Transverse colon (tissue), 4 donors: ENCODE results near the gene CCDC136. TPM values are rescaled to one million over a fixed set of nuclear protein-coding genes. Genes with fewer than 3 reads are reported as not detected.

Source experiments
- DNase-seq: peaks from one replicate; pipeline ENCODE4 v3.0.0-alpha.2; 2019
- H3K27ac ChIP-seq, 4 donors: fragments of 200-600 bp; sonication (generic); 2 replicates each; pipeline ENCODE4 v1.5.1; 2016 to 2018; ENCODE audit warnings: inconsistent platforms in 4 of 4
- H3K27me3 ChIP-seq: fragments of 200-600 bp; sonication (generic); 2 replicates; pipeline ENCODE4 v1.5.1; 2017; ENCODE audit warnings: inconsistent platforms
- H3K36me3 ChIP-seq, 4 donors: fragments of 200-600 bp; sonication (generic); 2 replicates each; pipeline ENCODE4 v1.5.1; 2017 to 2019; ENCODE audit warnings: inconsistent platforms in 4 of 4
- H3K4me1 ChIP-seq, 4 donors: fragments of 200-600 bp; sonication (generic); 2 replicates each; pipeline ENCODE4 v1.5.1; 2017 to 2020; ENCODE audit warnings: inconsistent platforms in 4 of 4
- H3K4me3 ChIP-seq, 4 donors: fragments of 200-600 bp; sonication (generic); 1 replicate in 1 of 4; 2 replicates in 3 of 4; pipeline versions ENCODE4 v1.5.1 to v1.6.1; 2017 to 2019; ENCODE audit warnings: inconsistent platforms in 4 of 4
- H3K9me3 ChIP-seq, 2 donors: fragments of 200-600 bp; sonication (generic); 2 replicates each; pipeline ENCODE4 v1.5.1; 2017 to 2019; ENCODE audit warnings: inconsistent platforms in 2 of 2
- EP300 ChIP-seq: sonication (generic); formaldehyde crosslinking; IDR thresholded peaks from one replicate; pipeline ENCODE4 v1.6.1; 2017; ENCODE audit warnings: antibody characterized with exemption, low read depth
- POLR2A ChIP-seq: fragments of 450-650 bp; IDR thresholded peaks from one replicate; pipeline ENCODE4 v1.6.1; 2016; ENCODE audit warnings: antibody characterized with exemption, mild to moderate bottlenecking, moderate library complexity
- POLR2AphosphoS5 ChIP-seq, 3 donors: sonication (generic); formaldehyde crosslinking; IDR thresholded peaks; one replicate each; pipeline ENCODE4 v1.6.1; 2016; ENCODE audit warnings: antibody characterized with exemption in 3 of 3
- WGBS, 2 donors: methylation state at CpG; one replicate each; pipeline ENCODE4 v1.1.5; 2018; ENCODE audit warnings: low coverage in 1 of 2; 5-methylcytosine and 5-hydroxymethylcytosine counted together
- in situ Hi-C, 4 donors: fragments of 200-750 bp; cut with MboI; loops; one replicate each; pipeline versions ENCODE4 v1.15.0 to v1.15.1; 2017; ENCODE audit warnings: low sequenced_read_pairs in 3 of 4, low pct_ligation_motif_present in 1 of 4, low pct_unique_long_range_greater_than_20kb in 1 of 4
- intact Hi-C: fragments of 100-400 bp; cut with DNase I; formaldehyde crosslinking; loops from one replicate; pipeline ENCODE4 v1.15.1; 2023; ENCODE audit warnings: low total_unique reads
- total RNA-seq, 4 donors: library from RNA; depleted of rRNA; stranded (reverse); fragments of >200 nt; gene quantifications; one replicate each; pipeline ENCODE4 v1.1.0, GENCODE V29; 2016
- TF ChIP-seq, protein P1 (sequence below), 5 experiments: fragments of 200-600 bp in 3 of 5; fragments of 450-650 bp in 2 of 5; sonication (generic) in 3 of 5; IDR thresholded peaks; 1 replicate in 2 of 5; 2 replicates in 3 of 5; pipeline ENCODE4 v1.5.1; 2016 to 2017; ENCODE audit warnings: antibody characterized with exemption in 5 of 5, inconsistent platforms in 3 of 5, mild to moderate bottlenecking in 2 of 5, moderate library complexity in 1 of 5

CCDC136 gene
- total RNA-seq, 4 donors from 2014 or later: 1.9 to 16.5 (median 8.3) TPM

- H3K9me3 ChIP-seq: no peaks in the 10 kb centered on the region
- TF ChIP-seq, protein P1, sequence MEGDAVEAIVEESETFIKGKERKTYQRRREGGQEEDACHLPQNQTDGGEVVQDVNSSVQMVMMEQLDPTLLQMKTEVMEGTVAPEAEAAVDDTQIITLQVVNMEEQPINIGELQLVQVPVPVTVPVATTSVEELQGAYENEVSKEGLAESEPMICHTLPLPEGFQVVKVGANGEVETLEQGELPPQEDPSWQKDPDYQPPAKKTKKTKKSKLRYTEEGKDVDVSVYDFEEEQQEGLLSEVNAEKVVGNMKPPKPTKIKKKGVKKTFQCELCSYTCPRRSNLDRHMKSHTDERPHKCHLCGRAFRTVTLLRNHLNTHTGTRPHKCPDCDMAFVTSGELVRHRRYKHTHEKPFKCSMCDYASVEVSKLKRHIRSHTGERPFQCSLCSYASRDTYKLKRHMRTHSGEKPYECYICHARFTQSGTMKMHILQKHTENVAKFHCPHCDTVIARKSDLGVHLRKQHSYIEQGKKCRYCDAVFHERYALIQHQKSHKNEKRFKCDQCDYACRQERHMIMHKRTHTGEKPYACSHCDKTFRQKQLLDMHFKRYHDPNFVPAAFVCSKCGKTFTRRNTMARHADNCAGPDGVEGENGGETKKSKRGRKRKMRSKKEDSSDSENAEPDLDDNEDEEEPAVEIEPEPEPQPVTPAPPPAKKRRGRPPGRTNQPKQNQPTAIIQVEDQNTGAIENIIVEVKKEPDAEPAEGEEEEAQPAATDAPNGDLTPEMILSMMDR (IDR thresholded peaks at IDR 0.05): no peak
- TF ChIP-seq POLR2A: no peak
- in situ Hi-C loops: no loop called here
- peak overlapping the region in 2 of 4 donors; percentile 30 to 42 for H3K27ac ChIP-seq
- peaks cover 0 to 53% (median 7%) of the 10 kb centered on the region in 4 donors for H3K36me3 ChIP-seq
- DNase-seq: no peak
- H3K4me3 ChIP-seq: no peak overlapping the region
- WGBS, 2 donors: 89 to 97% methylated on average over 3 of the region's 3 CpGs
- no peaks in the 10 kb centered on the region for H3K27me3 ChIP-seq
- no peaks in the 10 kb centered on the region for H3K4me1 ChIP-seq
- intact Hi-C loops: no loop called here
These were observed 28.2 kb upstream of the CCDC136 start for GRCh38 chr7:128763541-128763940.

GRCh38 chr7:128767475-128768110 is 24.2 kb upstream of the CCDC136 start:
- H3K27me3 ChIP-seq: no peaks in the 10 kb centered on the region
- intact Hi-C loops: no loop called here
- TF ChIP-seq EP300 (no peak), POLR2A (no peak), POLR2AphosphoS5 (IDR thresholded peaks at IDR 0.05) (no peak)
- TF ChIP-seq, protein P1 (IDR thresholded peaks at IDR 0.05): no peak
- in situ Hi-C loops: no loop called here
- peaks cover 0 to 57% (median 10%) of the 10 kb centered on the region in 4 donors for H3K36me3 ChIP-seq
- no peak overlapping the region for H3K4me3 ChIP-seq
- no peak for DNase-seq
- no peak overlapping the region for H3K27ac ChIP-seq
- H3K4me1 ChIP-seq: no peaks in the 10 kb centered on the region
- H3K9me3 ChIP-seq: no peaks in the 10 kb centered on the region
- 91 to 92% methylated on average over 2 to 6 of the region's 6 CpGs for WGBS, 2 donors

- DNase-seq: no peak
- Histone ChIP-seq H3K9me3 (no peaks in the 10 kb centered on the region), H3K4me3 (no peak overlapping the region), H3K27ac (no peak overlapping the region), H3K36me3 (peaks cover 0 to 45% (median 10%) of the 10 kb centered on the region in 4 donors), H3K4me1 (no peaks in the 10 kb centered on the region), H3K27me3 (no peaks in the 10 kb centered on the region)
- WGBS, 2 donors: 43 to 58% methylated on average over 1 to 2 of the region's 2 CpGs
- intact Hi-C loops: no loop called here
- no peak for TF ChIP-seq POLR2A
- TF ChIP-seq, protein P1 (IDR thresholded peaks at IDR 0.05): no peak
- no peak for TF ChIP-seq EP300
- TF ChIP-seq POLR2AphosphoS5 (IDR thresholded peaks at IDR 0.05): no peak
- in situ Hi-C loops: no loop called here
These were observed 21.5 kb upstream of the CCDC136 start for GRCh38 chr7:128770233-128770632.

GRCh38 chr7:128773604-128774003 is 18.2 kb upstream of the CCDC136 start:
- WGBS, 2 donors: 94 to 97% methylated on average over 11 to 12 of the region's 12 CpGs

More at GRCh38 chr7:128773604-128774003, 18.2 kb upstream of the CCDC136 start:
- H3K27ac ChIP-seq: no peak overlapping the region
- in situ Hi-C loops (no loop called here), intact Hi-C loops (no loop called here)
- peaks cover 0 to 26% (median 10%) of the 10 kb centered on the region in 4 donors for H3K36me3 ChIP-seq
- H3K9me3 ChIP-seq: peaks cover 3 to 9% of the 10 kb centered on the region in 2 donors
- H3K27me3 ChIP-seq: no peaks in the 10 kb centered on the region
- no peak for DNase-seq
- H3K4me1 ChIP-seq: no peaks in the 10 kb centered on the region
- H3K4me3 ChIP-seq: no peak overlapping the region
- TF ChIP-seq EP300 (no peak), POLR2A (no peak), POLR2AphosphoS5 (IDR thresholded peaks at IDR 0.05) (no peak)
- TF ChIP-seq, protein P1 (IDR thresholded peaks at IDR 0.05): no peak
